Activated CD8-positive, alpha-beta T cell treated with anti-CD3 and anti-CD28 coated beads for 36 hours (primary cell): ENCODE results near the gene ECHDC3. TPM values are rescaled to one million over a fixed set of nuclear protein-coding genes. Genes with fewer than 3 reads are reported as not detected.

Experiments used
- ATAC-seq: fragments of 200-7000 bp; cut with Tn5 transposase; one replicate; pipeline ENCODE4 v1.10.0; 2021; ENCODE audit warnings: mild to moderate bottlenecking, moderate library complexity
- CTCF ChIA-PET: fragments of 350-600 bp; sonication (Branson Sonifier 250); formaldehyde crosslinking; loops from one replicate; lab custom pipeline; 2021; ENCODE audit warnings: antibody characterized with exemption; lab: Charles Lee
- POLR2A ChIA-PET: fragments of 350-600 bp; sonication (Branson Sonifier 250); formaldehyde crosslinking; loops from one replicate; lab custom pipeline; 2021; ENCODE audit warnings: antibody characterized with exemption; lab: Charles Lee
- DNase-seq: peaks from one replicate; pipeline ENCODE4 v3.0.0-alpha.2; 2020
- H3K27ac Mint-ChIP-seq: one replicate; pipeline ENCODE4 v1.8.0; 2021; ENCODE audit warnings: mild to moderate bottlenecking, mixed read lengths
- H3K27me3 Mint-ChIP-seq: one replicate; pipeline ENCODE4 v1.8.0; 2021; ENCODE audit warnings: mixed read lengths
- H3K36me3 Mint-ChIP-seq: one replicate; pipeline ENCODE4 v1.8.0; 2021; ENCODE audit warnings: low read depth, mixed read lengths
- H3K4me1 Mint-ChIP-seq: one replicate; pipeline ENCODE4 v1.8.0; 2021; ENCODE audit warnings: low read depth, mixed read lengths
- H3K4me3 Mint-ChIP-seq: one replicate; pipeline ENCODE4 v1.8.0; 2021; ENCODE audit warnings: mild to moderate bottlenecking, moderate library complexity, mixed read lengths
- H3K9me3 Mint-ChIP-seq: one replicate; pipeline ENCODE4 v1.8.0; 2021; ENCODE audit warnings: mixed read lengths
- intact Hi-C: fragments of 100-400 bp; cut with micrococcal nuclease; formaldehyde crosslinking; loops from one replicate; pipeline ENCODE4 v1.10.0; 2022
- total RNA-seq, 2 experiments: library from RNA; stranded (reverse); gene quantifications; one replicate each; pipeline ENCODE4 v1.2.3, GENCODE V29; 2021
- TF ChIP-seq, protein P1 (sequence below): fragments of 200-600 bp; IDR thresholded peaks from one replicate; pipeline ENCODE4 v1.8.0; 2022; ENCODE audit warnings: antibody characterized with exemption, mild to moderate bottlenecking

ECHDC3 gene
- total RNA-seq, 2 experiments from 2014 or later = 1.1 to 1.7 TPM

DNA sequence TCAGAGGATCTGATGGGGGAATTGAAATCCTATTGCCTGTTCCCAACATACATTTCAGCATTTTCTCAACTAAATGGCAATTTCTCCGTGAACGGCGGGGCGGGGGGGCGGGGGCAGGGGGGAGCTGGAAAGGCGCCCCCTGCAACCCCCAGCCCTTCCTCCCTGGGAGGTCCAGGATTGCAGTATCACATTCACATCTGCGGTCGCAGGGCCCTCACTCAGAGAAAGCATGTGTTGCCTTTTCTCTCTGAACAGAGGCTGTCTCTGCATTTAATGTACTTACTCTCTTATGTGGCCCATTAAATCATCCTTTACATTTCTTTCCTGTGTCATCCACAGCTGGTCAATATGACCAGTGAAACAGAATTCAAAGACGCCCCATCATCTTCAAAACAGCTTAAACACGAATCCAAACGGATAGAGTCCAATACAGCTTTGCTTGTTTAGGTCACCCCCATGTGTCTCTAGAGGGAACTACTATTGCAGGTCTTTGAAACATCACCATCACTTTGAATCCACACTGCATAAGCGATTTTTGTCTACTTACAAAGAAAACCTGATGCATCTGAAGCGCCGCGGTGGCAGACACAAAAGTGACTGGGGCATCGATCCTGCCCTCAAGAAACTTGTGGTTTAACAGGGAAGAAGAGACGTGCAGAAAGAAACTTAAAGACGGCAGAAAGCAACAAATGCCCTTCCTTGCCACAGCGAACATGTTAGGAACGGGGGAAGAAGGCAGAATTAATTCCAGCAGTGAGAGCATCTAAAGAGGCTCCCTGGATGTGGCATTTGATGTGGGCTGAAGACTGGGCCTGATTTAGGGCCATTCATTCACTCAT is 17.0 kb upstream of the ECHDC3 start:
- no peak overlapping the region for H3K27ac Mint-ChIP-seq
- H3K36me3 Mint-ChIP-seq = no peaks in the 10 kb centered on the region
- intact Hi-C loops = loop anchor here (1.0 kb wide), 1 partner anchor 210 kb away; no protein-coding TSS in a partner anchor
- ATAC-seq (peak; percentile 80), DNase-seq (no peak)
- ChIA-PET POLR2A (no interaction called here), CTCF (interaction anchor here (0.6 to 2.3 kb wide), 12 partner anchors 16 to 216 kb away, joined by 3 to 33 read pairs (median 3); no protein-coding TSS in a partner anchor)
- H3K27me3 Mint-ChIP-seq = peaks cover 23% of the 10 kb centered on the region
- no peak overlapping the region for H3K4me3 Mint-ChIP-seq
- H3K9me3 Mint-ChIP-seq = peaks cover 4% of the 10 kb centered on the region
- H3K4me1 Mint-ChIP-seq = peaks cover 4% of the 10 kb centered on the region
- TF ChIP-seq, protein P1, sequence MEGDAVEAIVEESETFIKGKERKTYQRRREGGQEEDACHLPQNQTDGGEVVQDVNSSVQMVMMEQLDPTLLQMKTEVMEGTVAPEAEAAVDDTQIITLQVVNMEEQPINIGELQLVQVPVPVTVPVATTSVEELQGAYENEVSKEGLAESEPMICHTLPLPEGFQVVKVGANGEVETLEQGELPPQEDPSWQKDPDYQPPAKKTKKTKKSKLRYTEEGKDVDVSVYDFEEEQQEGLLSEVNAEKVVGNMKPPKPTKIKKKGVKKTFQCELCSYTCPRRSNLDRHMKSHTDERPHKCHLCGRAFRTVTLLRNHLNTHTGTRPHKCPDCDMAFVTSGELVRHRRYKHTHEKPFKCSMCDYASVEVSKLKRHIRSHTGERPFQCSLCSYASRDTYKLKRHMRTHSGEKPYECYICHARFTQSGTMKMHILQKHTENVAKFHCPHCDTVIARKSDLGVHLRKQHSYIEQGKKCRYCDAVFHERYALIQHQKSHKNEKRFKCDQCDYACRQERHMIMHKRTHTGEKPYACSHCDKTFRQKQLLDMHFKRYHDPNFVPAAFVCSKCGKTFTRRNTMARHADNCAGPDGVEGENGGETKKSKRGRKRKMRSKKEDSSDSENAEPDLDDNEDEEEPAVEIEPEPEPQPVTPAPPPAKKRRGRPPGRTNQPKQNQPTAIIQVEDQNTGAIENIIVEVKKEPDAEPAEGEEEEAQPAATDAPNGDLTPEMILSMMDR = peak; percentile 70

DNA sequence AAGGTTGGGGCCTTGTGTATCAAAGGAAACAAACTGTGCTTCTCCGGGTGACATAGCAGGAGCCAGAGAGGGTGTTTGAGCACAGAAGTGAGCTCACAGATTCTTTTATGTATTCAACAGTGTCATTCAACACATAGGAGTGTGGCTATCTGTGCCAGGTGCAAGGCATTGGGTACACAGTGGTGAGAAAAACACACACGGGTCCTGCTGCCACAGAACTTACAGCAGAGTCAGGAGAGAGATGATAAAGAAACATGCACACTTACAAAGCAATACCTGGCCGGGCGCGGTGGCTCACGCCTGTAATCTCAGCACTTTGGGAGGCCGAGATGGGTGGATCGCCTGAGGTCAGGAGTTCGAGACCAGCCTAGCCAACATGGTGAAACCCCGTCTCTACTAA is 16.3 kb upstream of the ECHDC3 start:
- no peaks in the 10 kb centered on the region for H3K36me3 Mint-ChIP-seq
- H3K27ac Mint-ChIP-seq = no peak overlapping the region
- POLR2A ChIA-PET = no interaction called here
- DNase-seq (no peak), ATAC-seq (no peak)
- no peak overlapping the region for H3K4me3 Mint-ChIP-seq
- TF ChIP-seq, protein P1 = no peak
- intact Hi-C loops = loop anchor here (1.0 kb wide), 1 partner anchor 211 kb away; no protein-coding TSS in a partner anchor
- H3K9me3 Mint-ChIP-seq = peaks cover 4% of the 10 kb centered on the region
- peaks cover 4% of the 10 kb centered on the region for H3K4me1 Mint-ChIP-seq
- peaks cover 23% of the 10 kb centered on the region for H3K27me3 Mint-ChIP-seq
- CTCF ChIA-PET = interaction anchor here (2.3 kb wide), 1 partner anchor 211 kb away, joined by 33 read pairs; no protein-coding TSS in a partner anchor

- no peak for ATAC-seq
- Mint-ChIP-seq H3K9me3 (peaks cover 4% of the 10 kb centered on the region), H3K4me1 (peaks cover 4% of the 10 kb centered on the region), H3K27me3 (peaks cover 14% of the 10 kb centered on the region), H3K36me3 (no peaks in the 10 kb centered on the region), H3K27ac (no peak overlapping the region), H3K4me3 (no peak overlapping the region)
- intact Hi-C loops = no loop called here
- CTCF ChIA-PET = interaction anchor here (1.0 to 2.5 kb wide), 2 partner anchors 30 to 213 kb away, joined by 3 to 8 read pairs; no protein-coding TSS in a partner anchor
- POLR2A ChIA-PET = no interaction called here
- DNase-seq = no peak
- TF ChIP-seq, protein P1 = no peak
These were observed 14.6 kb upstream of the ECHDC3 start for GRCh38 chr10:11727563-11727962.

DNA sequence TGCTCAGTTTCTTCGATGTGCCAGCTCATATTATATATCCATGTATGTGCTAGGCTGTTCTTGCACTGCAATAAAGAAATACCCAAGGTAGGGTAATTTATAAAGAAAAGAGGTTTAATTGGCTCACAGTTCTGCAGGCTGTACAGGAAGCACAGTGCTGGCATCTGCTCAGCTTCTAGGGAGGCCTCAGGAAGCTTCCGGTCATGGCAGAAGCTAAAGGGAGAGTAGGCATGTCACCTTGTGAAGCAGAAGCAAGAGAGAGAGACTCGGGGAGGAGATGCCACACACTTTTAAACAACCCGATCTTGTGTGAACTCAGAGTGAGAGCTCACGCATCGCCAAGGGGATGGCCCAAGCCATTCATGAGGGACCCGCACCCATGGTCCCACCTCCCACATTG is 13.8 kb upstream of the ECHDC3 start:
- Mint-ChIP-seq H3K27me3 (peaks cover 14% of the 10 kb centered on the region), H3K36me3 (no peaks in the 10 kb centered on the region), H3K4me3 (no peak overlapping the region), H3K4me1 (peaks cover 4% of the 10 kb centered on the region), H3K9me3 (peaks cover 4% of the 10 kb centered on the region), H3K27ac (no peak overlapping the region)
- intact Hi-C loops = no loop called here
- TF ChIP-seq, protein P1 = no peak
- ChIA-PET CTCF (interaction anchor here (1.0 to 2.5 kb wide), 3 partner anchors 29 to 223 kb away, joined by 3 to 8 read pairs (median 3); no protein-coding TSS in a partner anchor), POLR2A (no interaction called here)
- ATAC-seq = no peak
- DNase-seq = no peak
